HG02943 (cell line): ENCODE data around the gene SPTBN2.
"Not testable (repeated sequence)": the region's sequence is repeated elsewhere in the genome, so short reads cannot be mapped to it uniquely, and the experiment has no call there.

ENCODE experiments used
- ATAC-seq: cut with Tn5 transposase; IDR thresholded peaks from one replicate; pipeline ENCODE4 v1.9.1; 2021; ENCODE audit warnings: mild to moderate bottlenecking, low read depth, moderate library complexity; ENCODE audit not compliant: unreplicated experiment

Gene SPTBN2

GRCh38 chr11:66725114-66725513 lies 3.9 kb downstream of the SPTBN2 start:
- no peak for ATAC-seq

GRCh38 chr11:66724167-66724566 lies 4.8 kb downstream of the SPTBN2 start:
- not testable (repeated sequence) for ATAC-seq

- no peak for ATAC-seq
Observed at GRCh38 chr11:66723693-66724092, 5.3 kb downstream of the SPTBN2 start.

- ATAC-seq: no peak
Observed at GRCh38 chr11:66722745-66723651, 6.0 kb downstream of the SPTBN2 start.

- ATAC-seq: no peak
Observed at GRCh38 chr11:66721939-66722338, 7.1 kb downstream of the SPTBN2 start.

GRCh38 chr11:66720899-66721470 lies 8.0 kb downstream of the SPTBN2 start:
- no peak for ATAC-seq

GRCh38 chr11:66720223-66720898 lies 8.7 kb downstream of the SPTBN2 start:
- ATAC-seq: no peak

- ATAC-seq: no peak
Observed at GRCh38 chr11:66719111-66719872, 9.7 kb downstream of the SPTBN2 start.

- ATAC-seq: no peak
Observed at GRCh38 chr11:66718320-66718971, 10.6 kb downstream of the SPTBN2 start.

GRCh38 chr11:66717925-66718319 lies 11.1 kb downstream of the SPTBN2 start:
- ATAC-seq: no peak

- no peak for ATAC-seq
Observed at GRCh38 chr11:66716996-66717395, 12.0 kb downstream of the SPTBN2 start.

- no peak for ATAC-seq
Observed at GRCh38 chr11:66715346-66716085, 13.5 kb downstream of the SPTBN2 start.

GRCh38 chr11:66713746-66714480 lies 15.1 kb downstream of the SPTBN2 start:
- no peak for ATAC-seq

GRCh38 chr11:66710384-66710930 lies 18.6 kb downstream of the SPTBN2 start:
- no peak for ATAC-seq

GRCh38 chr11:66708701-66709100 lies 20.3 kb downstream of the SPTBN2 start:
- no peak for ATAC-seq

GRCh38 chr11:66708094-66708493 lies 20.9 kb downstream of the SPTBN2 start:
- ATAC-seq: no peak

- no peak for ATAC-seq
Observed at GRCh38 chr11:66707486-66707885, 21.5 kb downstream of the SPTBN2 start.

- no peak for ATAC-seq
Observed at GRCh38 chr11:66706989-66707388, 22.0 kb downstream of the SPTBN2 start.
